M059J (cell line): ENCODE results near the gene TCP11. TPM values are rescaled to one million over a fixed set of nuclear protein-coding genes. Genes with fewer than 3 reads are reported as not detected.
"Not testable (repeated sequence)": the region's sequence is repeated elsewhere in the genome, so short reads cannot be mapped to it uniquely, and the experiment has no call there.

Experiments
- DNase-seq: peaks from one replicate; pipeline ENCODE4 v3.0.0-alpha.2; 2012; ENCODE audit warnings: low read depth
- total RNA-seq: library from RNA; depleted of rRNA; stranded (reverse); fragments of >200 nt; shearing (Covaris generic); gene quantifications from 2 replicates; pipeline ENCODE4 v1.2.3, GENCODE V29; 2014

TCP11 gene
- total RNA-seq, 1 experiment from 2014 or later = not detected

GRCh38 chr6:35146453-35146852 is 5.3 kb upstream of the TCP11 start:
- peak; percentile 68 for DNase-seq

- DNase-seq = no peak
Observed at GRCh38 chr6:35145757-35146156, 4.6 kb upstream of the TCP11 start.

DNA sequence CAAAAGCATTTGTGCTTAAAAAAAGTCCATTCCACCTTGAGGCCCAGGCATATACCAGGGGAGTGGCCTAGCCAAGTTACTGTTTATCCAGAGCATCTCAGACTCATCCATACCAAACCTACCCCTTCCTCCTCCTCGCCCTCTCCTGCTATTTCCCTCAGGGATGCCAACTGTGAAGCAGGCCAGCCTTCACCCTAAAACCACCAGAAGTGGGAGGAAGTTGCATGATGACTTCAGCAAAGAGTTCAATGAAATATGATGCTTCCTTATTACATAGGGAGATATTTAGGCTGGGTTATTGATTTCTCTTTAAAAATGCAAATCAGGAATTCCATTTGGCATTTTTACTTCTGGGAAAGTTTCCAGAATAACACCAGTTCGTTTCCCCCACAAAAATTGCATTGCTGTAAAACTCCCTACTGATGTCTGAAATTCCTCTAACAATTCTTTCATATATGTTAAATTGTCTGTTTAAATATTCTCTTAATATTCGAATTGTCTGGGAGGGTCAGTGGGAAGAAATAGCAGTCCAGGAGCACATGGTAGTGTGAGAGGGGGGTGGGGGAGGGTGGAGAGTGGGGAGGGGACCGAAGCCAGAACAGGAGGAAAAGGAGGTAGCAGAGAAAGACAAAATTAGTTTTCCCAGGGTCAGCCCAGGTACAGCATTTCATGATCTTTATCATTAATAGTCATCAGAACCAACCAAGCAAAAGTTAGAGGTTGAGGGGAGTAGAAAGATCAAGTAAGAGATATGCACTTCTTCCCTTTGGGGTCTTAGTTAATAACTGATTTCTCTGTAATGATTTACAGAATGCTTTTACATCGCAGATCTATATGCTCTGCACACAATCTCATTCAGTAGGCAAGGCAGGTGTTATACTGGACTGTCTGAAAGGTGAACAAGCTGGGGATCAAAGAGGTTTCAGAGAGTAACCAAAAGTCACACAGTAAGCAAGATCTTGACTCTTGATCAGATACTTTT is 1.7 kb upstream of the TCP11 start:
- peak; percentile 31 for DNase-seq

GRCh38 chr6:35140639-35141006 is 516 bp downstream of the TCP11 start:
- DNase-seq = no peak

DNA sequence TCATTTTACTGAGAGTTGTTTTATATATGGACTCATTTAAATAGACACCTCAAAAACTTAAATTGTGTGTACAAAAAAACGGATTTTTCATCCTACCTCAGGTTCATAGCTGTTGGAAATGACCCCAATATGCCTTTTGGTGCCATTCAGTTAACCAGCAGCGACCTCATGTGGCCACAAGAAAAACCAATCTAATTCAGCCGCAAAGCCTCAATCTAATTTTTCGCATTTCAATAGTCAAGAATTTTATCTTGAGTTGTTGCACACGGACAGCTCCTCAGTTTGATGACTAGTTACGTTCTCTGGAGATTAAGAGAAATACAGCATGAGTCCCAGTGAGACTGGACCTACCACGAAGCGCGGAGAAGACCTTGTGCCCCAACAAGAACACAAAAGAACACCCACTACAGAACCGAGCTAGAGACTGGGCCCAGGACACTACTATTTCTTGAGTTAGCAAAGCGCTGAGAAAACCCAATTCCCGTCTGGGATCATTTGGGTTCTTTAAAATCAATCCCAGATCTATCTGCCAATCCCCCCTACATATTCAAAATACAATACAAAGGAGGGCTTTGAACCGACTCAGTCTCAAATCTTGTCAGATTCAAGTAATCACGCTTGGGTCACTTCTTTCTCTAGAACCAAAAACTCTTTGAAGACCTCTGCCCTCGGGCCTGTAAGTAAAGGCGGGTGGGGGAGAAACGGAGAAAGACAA is 1.1 kb downstream of the TCP11 start:
- peak; percentile 67 for DNase-seq

- no peak for DNase-seq
Observed at GRCh38 chr6:35139470-35139869, 1.7 kb downstream of the TCP11 start.

DNA sequence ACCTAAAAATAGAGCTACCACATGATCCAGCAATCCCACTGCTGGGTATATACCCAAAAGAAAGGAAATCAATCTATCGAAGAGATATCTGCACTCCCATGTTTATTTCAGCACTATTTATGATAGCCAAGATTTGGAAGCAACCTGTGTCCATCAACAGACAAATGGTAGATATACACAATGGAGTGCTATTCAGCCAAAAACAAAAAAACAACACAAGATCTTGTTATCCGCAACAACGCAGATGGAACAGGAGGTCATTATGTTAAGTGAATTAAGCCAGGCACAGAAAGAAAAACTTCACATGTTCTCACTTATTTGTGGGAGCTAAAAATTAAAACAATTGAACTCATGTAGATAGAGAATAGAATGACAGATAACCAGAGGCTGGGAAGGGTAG is 2.9 kb downstream of the TCP11 start:
- DNase-seq = not testable (repeated sequence)

DNA sequence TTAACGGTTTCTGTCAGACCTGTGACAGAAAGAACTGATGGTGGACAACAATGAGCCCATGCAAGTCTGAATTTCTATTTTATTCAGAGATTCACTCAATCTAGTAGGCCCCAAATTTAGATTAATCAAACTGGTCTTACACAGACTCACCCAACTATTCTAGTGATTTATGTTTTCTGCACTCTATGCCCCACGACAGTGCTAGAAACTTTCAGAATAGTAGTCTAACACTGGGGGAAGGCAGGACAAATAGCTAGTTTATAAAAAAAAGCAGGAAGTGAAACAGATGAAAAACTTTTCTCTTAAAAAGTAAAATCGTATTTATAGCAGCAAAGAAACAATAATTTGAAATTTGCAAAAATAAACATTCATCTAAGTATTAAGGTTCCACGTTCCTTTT is 5.0 kb downstream of the TCP11 start:
- DNase-seq = no peak

DNA sequence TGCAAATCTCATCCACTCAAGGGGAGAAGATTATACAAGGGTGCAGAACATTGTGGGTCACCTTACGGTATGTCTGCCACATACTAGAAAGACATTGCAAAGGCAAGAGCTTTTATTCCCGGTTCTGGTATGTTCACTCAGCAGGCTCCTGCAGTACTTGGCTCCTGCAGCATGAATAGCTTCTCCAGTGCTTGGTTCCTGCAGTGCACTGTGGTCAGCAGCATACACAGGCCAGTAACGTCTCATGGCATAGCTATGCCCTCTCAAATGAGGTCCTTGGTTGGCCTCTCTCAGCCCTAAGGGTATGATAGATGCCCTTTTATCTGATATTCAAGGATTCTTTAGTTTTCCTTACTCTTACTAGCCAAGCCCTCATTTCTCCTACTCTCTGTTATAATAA is 12.6 kb downstream of the TCP11 start:
- DNase-seq = peak; percentile 64

DNA sequence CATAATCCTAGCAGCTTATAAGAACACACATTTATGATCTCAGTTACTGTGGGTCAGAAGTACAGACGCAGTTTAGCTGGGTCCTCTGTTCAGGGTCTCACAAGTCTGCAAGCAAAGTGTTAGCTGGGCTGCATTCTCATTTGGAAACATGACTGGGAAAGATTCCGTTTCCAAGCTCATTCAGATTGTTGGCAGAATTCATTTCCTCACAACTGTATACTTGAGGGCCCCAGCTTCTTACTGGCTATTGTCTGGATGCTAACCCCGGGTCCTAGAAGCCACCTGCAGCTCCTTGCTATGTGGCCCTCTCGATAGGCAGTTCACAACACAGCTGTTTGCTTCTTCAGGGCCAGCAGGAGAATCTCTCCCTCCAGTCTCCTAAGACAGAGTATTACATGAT is 13.1 kb downstream of the TCP11 start:
- no peak for DNase-seq

DNA sequence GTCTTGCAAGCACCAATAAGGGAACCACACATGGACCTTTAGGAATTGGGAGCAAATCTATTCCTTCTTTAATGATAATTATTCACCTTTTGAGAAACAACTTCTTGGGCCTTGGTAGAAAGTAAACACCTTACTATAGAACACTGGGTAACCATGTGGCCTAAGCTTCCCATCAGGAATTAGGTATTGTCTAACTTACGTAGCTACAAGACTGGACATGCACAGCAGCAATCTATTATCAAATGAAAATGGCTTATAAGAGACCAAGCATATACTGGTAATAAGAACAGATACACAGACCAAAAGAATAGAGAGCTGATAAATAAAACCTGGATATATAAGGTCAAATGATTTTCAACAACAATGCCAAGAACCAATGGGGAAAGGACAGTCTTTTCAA is 16.8 kb downstream of the TCP11 start:
- no peak for DNase-seq

DNA sequence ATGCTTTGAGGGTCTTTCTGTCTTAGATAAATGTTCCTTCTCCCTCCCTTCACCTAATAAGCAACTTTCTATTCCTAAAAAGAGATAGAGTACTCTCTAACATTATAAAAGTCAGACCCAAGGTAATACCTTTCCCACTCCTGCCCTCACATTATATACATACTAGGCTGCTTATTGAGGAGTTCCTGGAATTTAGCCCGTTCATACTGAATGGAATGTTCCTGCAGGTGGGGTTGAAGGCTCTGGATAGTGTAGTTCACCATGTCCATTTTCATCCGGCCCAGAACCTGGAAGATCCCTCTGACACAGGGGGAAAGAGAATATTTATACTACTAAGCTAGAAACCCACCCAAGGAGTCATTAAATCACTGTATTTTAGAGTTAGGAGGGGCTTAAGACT is 20.4 kb downstream of the TCP11 start:
- no peak for DNase-seq

GRCh38 chr6:35108309-35108885 is 32.7 kb downstream of the TCP11 start:
- DNase-seq = no peak

- not testable (repeated sequence) for DNase-seq
Observed at GRCh38 chr6:35107761-35108160, 33.4 kb downstream of the TCP11 start.

- DNase-seq = not testable (repeated sequence)
Observed at GRCh38 chr6:35107208-35107607, 33.9 kb downstream of the TCP11 start.

DNA sequence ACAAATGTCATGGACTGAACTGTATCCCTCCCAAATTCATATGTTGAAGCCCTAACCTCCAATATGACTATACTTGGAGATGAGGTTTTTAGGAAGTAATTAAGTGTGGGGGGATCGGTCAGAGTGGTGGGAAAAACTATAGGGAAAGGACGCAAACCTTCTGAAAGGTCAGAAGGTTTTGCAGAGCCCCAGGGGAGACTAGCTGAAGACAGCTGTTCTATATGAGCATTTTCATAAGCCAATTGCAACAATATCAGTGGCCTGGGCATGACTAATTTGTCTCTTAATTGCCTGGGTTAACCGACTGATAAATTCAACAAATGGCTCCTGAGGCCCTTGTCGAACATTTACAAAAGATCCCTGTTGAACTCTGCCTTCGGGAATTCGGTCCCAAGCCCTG is 35.1 kb downstream of the TCP11 start:
- not testable (repeated sequence) for DNase-seq

DNA sequence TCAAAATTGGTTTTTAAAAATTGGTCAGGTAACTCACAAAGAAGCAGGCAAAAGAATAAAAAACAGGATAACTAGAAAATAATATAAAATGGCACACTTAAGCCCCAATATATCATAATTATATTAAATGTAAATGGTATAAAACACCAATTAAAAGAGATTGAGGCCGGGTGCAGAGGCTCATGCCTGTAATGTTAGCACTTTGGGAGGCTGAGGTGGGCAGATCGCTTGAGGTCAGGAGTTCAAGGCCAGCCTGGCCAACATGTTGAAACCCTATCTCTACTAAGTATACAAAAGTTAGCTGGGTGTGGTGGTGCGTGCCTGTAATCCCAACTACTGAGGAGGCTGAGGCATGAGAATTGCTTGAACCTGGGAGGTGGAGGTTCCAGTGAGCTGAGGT is 36.1 kb downstream of the TCP11 start:
- DNase-seq = no peak

DNA sequence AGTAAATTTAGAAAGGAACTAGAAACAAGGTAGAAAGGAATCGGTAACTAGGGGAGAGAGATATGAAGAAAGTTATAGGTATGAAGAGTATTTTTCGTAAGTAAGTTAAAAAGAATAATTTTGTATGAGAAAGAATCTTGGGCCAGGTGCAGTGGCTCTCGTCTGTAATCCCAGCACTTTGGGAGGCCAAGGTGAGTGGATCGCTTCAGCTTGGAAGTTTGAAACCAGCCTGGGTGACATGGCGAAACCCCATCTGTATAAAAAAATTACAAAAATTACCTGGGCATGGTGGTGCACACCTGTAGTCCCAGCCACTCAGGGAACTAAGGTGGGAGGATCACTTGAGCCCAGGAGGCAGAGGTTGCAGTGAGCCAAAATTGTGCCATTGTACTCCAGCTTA is 42.0 kb downstream of the TCP11 start:
- DNase-seq = no peak

- DNase-seq = peak; percentile 95
Observed at GRCh38 chr6:35096129-35096862, 44.8 kb downstream of the TCP11 start.

DNA sequence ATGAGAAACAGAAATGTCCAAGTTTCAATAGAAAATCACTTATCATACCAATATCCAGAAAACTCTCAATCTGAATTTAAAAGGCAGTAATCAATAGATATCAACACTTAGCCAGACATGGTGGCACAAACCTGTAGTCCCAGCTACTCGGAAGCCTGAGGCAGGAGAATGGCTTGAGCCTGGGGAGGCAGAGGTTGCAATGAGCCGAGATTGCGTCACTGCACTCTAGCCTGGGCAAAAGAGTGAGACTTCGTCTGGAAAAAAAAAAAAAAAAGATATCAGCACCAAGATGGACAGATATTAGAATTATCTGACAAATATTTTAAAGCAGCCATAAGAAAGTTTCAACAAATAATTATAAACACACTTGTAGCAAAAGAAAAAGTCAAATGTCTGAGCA is 47.0 kb downstream of the TCP11 start:
- no peak for DNase-seq

DNA sequence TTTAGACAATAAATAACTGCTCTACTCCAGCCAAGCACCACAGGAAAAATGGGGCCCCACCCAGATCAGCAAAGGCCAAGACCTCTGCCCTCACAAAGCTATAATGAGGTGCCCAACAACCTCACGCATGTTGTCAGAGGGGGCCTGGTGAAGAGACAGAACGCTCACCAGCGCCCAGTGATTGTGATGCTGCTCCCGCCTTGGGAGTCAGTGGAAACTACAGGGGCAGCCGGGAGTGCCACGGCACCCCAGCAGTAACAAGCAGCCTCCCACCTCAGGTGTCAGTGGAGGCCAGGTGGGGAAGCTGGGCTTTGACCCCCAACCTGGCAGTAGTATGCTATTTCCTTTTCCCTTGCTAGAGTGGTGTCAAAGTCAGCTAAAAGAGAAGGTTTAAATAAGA is 47.4 kb downstream of the TCP11 start:
- DNase-seq = no peak

DNA sequence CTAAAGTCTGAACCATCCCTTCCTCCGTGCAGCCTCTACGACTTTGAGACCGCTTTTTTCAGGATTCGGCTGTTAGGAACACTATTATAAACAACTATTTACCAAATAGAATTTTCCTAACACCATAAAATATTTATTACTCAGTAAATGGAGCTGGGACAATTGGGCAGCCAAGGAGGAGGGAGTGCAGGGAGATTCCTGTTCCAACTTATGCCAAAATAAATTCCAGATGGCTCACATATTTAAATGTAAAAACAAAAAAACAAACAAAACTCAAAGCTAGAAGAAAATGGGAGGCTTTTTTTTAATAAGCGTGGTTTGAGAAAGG is 48.1 kb downstream of the TCP11 start:
- DNase-seq = no peak
